GM23338 (cell line): ENCODE measurements around the gene MARCHF5. TPM values are rescaled to one million over a fixed set of nuclear protein-coding genes. Genes with fewer than 3 reads are reported as not detected.
A peak's percentile ranks its signal among the peaks of the same experiment; 100 is the strongest.

ENCODE experiments used
- ATAC-seq: fragments of 200-7000 bp; cut with Tn5 transposase; 3 replicates; pipeline ENCODE4 v1.9.1; 2020
- DNase-seq: peaks from one replicate; pipeline ENCODE4 v3.0.0-alpha.2; 2015; ENCODE audit warnings: low spot score
- H2AFZ ChIP-seq: fragments of 200-600 bp; sonication (generic); 2 replicates; pipeline ENCODE4 v1.8.0; 2016; ENCODE audit warnings: antibody characterized with exemption, mild to moderate bottlenecking, moderate library complexity
- H3F3A ChIP-seq: fragments of 200-600 bp; sonication (generic); replicated peaks from 2 replicates; pipeline ENCODE4 v1.8.0; 2017; ENCODE audit warnings: antibody characterized with exemption, mixed run types, low read depth
- H3K27ac ChIP-seq: fragments of 200-600 bp; sonication (generic); 2 replicates; pipeline ENCODE4 v1.6.1; 2016; ENCODE audit warnings: low read depth
- H3K27me3 ChIP-seq: fragments of 200-600 bp; sonication (generic); 2 replicates; pipeline ENCODE4 v1.8.0; 2016; ENCODE audit warnings: mild to moderate bottlenecking, mixed run types, moderate library complexity; ENCODE audit not compliant: insufficient read depth
- H3K36me3 ChIP-seq: fragments of 200-600 bp; sonication (generic); 2 replicates; pipeline ENCODE4 v1.8.0; 2016; ENCODE audit warnings: mild to moderate bottlenecking; ENCODE audit not compliant: insufficient read depth
- H3K4me1 ChIP-seq: fragments of 200-600 bp; sonication (generic); 2 replicates; pipeline ENCODE4 v1.8.0; 2016; ENCODE audit warnings: mild to moderate bottlenecking, moderate library complexity; ENCODE audit not compliant: insufficient read depth
- H3K4me2 ChIP-seq: fragments of 200-600 bp; sonication (generic); 2 replicates; pipeline ENCODE4 v1.7.1; 2017; ENCODE audit warnings: mixed run types
- H3K4me3 ChIP-seq: fragments of 200-600 bp; sonication (generic); 2 replicates; pipeline ENCODE4 v1.6.1; 2016; ENCODE audit warnings: mixed run types
- H3K79me2 ChIP-seq: fragments of 200-600 bp; sonication (generic); replicated peaks from 2 replicates; pipeline ENCODE4 v1.8.0; 2017; ENCODE audit warnings: mild to moderate bottlenecking; ENCODE audit not compliant: insufficient read depth
- H3K9me2 ChIP-seq: fragments of 200-600 bp; sonication (generic); 2 replicates; pipeline ENCODE4 v1.8.0; 2017; ENCODE audit not compliant: insufficient read depth
- H4K20me1 ChIP-seq: fragments of 200-600 bp; sonication (generic); replicated peaks from 2 replicates; pipeline ENCODE4 v1.8.0; 2017; ENCODE audit warnings: mild to moderate bottlenecking; ENCODE audit not compliant: insufficient read depth
- H3K27ac Mint-ChIP-seq: 2 replicates; pipeline ENCODE4 v1.8.0; 2020; ENCODE audit warnings: inconsistent platforms, mild to moderate bottlenecking, moderate library complexity, mixed read lengths
- H3K27me3 Mint-ChIP-seq: 3 replicates; pipeline ENCODE4 v1.8.0; 2022; ENCODE audit warnings: low read depth, mild to moderate bottlenecking, moderate library complexity, mixed read lengths, inconsistent platforms; ENCODE audit not compliant: insufficient read depth, poor library complexity
- H3K36me3 Mint-ChIP-seq: 3 replicates; pipeline ENCODE4 v1.8.0; 2021; ENCODE audit warnings: low read depth, mild to moderate bottlenecking, inconsistent platforms, moderate library complexity, mixed read lengths
- H3K4me1 Mint-ChIP-seq: 3 replicates; pipeline ENCODE4 v1.8.0; 2020; ENCODE audit warnings: mild to moderate bottlenecking, inconsistent platforms, mixed read lengths
- H3K4me3 Mint-ChIP-seq: 3 replicates; pipeline ENCODE4 v1.8.0; 2021; ENCODE audit warnings: moderate library complexity, mild to moderate bottlenecking, inconsistent platforms, mixed read lengths
- H3K9me3 Mint-ChIP-seq: 3 replicates; pipeline ENCODE4 v1.8.0; 2020; ENCODE audit warnings: moderate library complexity, mild to moderate bottlenecking, inconsistent platforms, mixed read lengths
- CREB1 ChIP-seq: fragments of 250-450 bp; sonication (Bioruptor Pico); IDR thresholded peaks from 2 replicates; pipeline ENCODE4 v1.5.0; 2020; ENCODE audit warnings: low read depth, mild to moderate bottlenecking, moderate library complexity
- CTCF ChIP-seq, 2 experiments: fragments of 200-600 bp in 1 of 2; sonication (generic) in 1 of 2; conservative IDR thresholded peaks; 2 replicates each; pipeline versions ENCODE4 v1.5.1 to v1.6.1; 2016 to 2017; ENCODE audit warnings: antibody characterized with exemption in 2 of 2, low read depth in 2 of 2, mild to moderate bottlenecking in 2 of 2, moderate library complexity in 1 of 2
- EZH2 ChIP-seq: fragments of 200-600 bp; sonication (generic); IDR thresholded peaks from one replicate; pipeline ENCODE4 v1.8.0; 2017; ENCODE audit warnings: antibody characterized with exemption, mild to moderate bottlenecking, low read depth; ENCODE audit not compliant: unreplicated experiment
- EZH2phosphoT487 ChIP-seq: fragments of 200-600 bp; sonication (generic); IDR thresholded peaks from one replicate; pipeline ENCODE4 v1.8.1; 2018; ENCODE audit warnings: antibody characterized with exemption; ENCODE audit not compliant: unreplicated experiment
- JUNB ChIP-seq: IDR thresholded peaks from one replicate; pipeline ENCODE4 v1.6.1; 2016; ENCODE audit warnings: antibody characterized with exemption; ENCODE audit not compliant: unreplicated experiment
- NANOG ChIP-seq: IDR thresholded peaks from 2 replicates; pipeline ENCODE4 v1.6.1; 2016; ENCODE audit warnings: antibody characterized with exemption, borderline replicate concordance
- POLR2AphosphoS5 ChIP-seq: IDR thresholded peaks from 2 replicates; pipeline ENCODE4 v1.6.1; 2016; ENCODE audit warnings: antibody characterized with exemption, low read depth
- STAT1 ChIP-seq: IDR thresholded peaks from one replicate; pipeline ENCODE4 v1.6.1; 2016; ENCODE audit warnings: antibody characterized with exemption; ENCODE audit not compliant: unreplicated experiment
- ZNF114 ChIP-seq: fragments of 250-450 bp; sonication (Bioruptor Pico); IDR thresholded peaks from 2 replicates; pipeline ENCODE4 v1.5.0; 2020; ENCODE audit warnings: mild to moderate bottlenecking, moderate library complexity
- ZNF331 ChIP-seq: fragments of 250-450 bp; sonication (Bioruptor Pico); IDR thresholded peaks from 2 replicates; pipeline ENCODE4 v1.5.0; 2020; ENCODE audit warnings: low read depth, mild to moderate bottlenecking, moderate library complexity
- ZNF462 ChIP-seq: fragments of 250-450 bp; sonication (Bioruptor Pico); IDR thresholded peaks from 2 replicates; pipeline ENCODE4 v1.5.0; 2020; ENCODE audit warnings: mild to moderate bottlenecking, moderate library complexity
- polyA plus RNA-seq: library from polyadenylated mRNA; unstranded; fragments of >200 nt; fragmentation: Nextera tagmentation; extraction: Ambion mirVana; gene quantifications from 2 replicates; pipeline ENCODE4 v1.2.1, GENCODE V29; 2016
- total RNA-seq: library from RNA; depleted of rRNA; stranded (reverse); fragments of >200 nt; shearing (Covaris generic); gene quantifications from 2 replicates; pipeline ENCODE4 v1.2.3, GENCODE V29; 2014
- TF ChIP-seq, protein P1 (sequence below): IDR thresholded peaks from one replicate; pipeline ENCODE4 v1.6.1; 2018; ENCODE audit warnings: antibody characterized with exemption; ENCODE audit not compliant: unreplicated experiment
- TF ChIP-seq, protein P2 (sequence below): IDR thresholded peaks from 2 replicates; pipeline ENCODE4 v1.6.1; 2016; ENCODE audit warnings: antibody characterized with exemption

MARCHF5 gene
- total and polyA plus RNA-seq, 2 experiments from 2014 or later = 12.9 to 14.2 TPM

GRCh38 chr10:92290076-92290836 lies 711 bp upstream of the MARCHF5 start:
- Histone ChIP-seq H2AFZ (peak overlapping the region; percentile 99), H3K79me2 (peaks cover 42% of the 10 kb centered on the region), H3K36me3 (peaks cover 3% of the 10 kb centered on the region; the same call in 1 of the 2 replicates), H3K4me3 (peak overlapping the region; percentile 98), H3K4me2 (peak overlapping the region; percentile 93), H3K4me1 (peaks cover 12% of the 10 kb centered on the region; the same call in 1 of the 2 replicates), H3K9me2 (no peaks in the 10 kb centered on the region), H3K27ac (peak overlapping the region; percentile 92), H3K27me3 (no peaks in the 10 kb centered on the region), H4K20me1 (peaks cover 22% of the 10 kb centered on the region), H3F3A (no peaks in the 10 kb centered on the region)
- peaks cover 9% of the 10 kb centered on the region for H3K36me3 Mint-ChIP-seq
- H3K9me3 Mint-ChIP-seq = no peaks in the 10 kb centered on the region
- peaks cover 18% of the 10 kb centered on the region for H3K4me1 Mint-ChIP-seq
- peak overlapping the region; percentile 97 for H3K4me3 Mint-ChIP-seq
- peaks cover 3% of the 10 kb centered on the region for H3K27me3 Mint-ChIP-seq
- TF ChIP-seq, protein P1, sequence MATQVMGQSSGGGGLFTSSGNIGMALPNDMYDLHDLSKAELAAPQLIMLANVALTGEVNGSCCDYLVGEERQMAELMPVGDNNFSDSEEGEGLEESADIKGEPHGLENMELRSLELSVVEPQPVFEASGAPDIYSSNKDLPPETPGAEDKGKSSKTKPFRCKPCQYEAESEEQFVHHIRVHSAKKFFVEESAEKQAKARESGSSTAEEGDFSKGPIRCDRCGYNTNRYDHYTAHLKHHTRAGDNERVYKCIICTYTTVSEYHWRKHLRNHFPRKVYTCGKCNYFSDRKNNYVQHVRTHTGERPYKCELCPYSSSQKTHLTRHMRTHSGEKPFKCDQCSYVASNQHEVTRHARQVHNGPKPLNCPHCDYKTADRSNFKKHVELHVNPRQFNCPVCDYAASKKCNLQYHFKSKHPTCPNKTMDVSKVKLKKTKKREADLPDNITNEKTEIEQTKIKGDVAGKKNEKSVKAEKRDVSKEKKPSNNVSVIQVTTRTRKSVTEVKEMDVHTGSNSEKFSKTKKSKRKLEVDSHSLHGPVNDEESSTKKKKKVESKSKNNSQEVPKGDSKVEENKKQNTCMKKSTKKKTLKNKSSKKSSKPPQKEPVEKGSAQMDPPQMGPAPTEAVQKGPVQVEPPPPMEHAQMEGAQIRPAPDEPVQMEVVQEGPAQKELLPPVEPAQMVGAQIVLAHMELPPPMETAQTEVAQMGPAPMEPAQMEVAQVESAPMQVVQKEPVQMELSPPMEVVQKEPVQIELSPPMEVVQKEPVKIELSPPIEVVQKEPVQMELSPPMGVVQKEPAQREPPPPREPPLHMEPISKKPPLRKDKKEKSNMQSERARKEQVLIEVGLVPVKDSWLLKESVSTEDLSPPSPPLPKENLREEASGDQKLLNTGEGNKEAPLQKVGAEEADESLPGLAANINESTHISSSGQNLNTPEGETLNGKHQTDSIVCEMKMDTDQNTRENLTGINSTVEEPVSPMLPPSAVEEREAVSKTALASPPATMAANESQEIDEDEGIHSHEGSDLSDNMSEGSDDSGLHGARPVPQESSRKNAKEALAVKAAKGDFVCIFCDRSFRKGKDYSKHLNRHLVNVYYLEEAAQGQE = no peak
- TF ChIP-seq CREB1 (CRISPR knock-in tag) (no peak), EZH2phosphoT487 (no peak), EZH2 (no peak), ZNF114 (CRISPR knock-in tag) (no peak), POLR2AphosphoS5 (no peak), ZNF462 (CRISPR knock-in tag) (no peak), STAT1 (no peak), JUNB (no peak), CTCF (conservative IDR thresholded peaks at IDR 0.05; ENCODE audit: low read depth in 2 of 2) (no peak), NANOG (no peak), ZNF331 (CRISPR knock-in tag) (no peak)
- TF ChIP-seq, protein P2, sequence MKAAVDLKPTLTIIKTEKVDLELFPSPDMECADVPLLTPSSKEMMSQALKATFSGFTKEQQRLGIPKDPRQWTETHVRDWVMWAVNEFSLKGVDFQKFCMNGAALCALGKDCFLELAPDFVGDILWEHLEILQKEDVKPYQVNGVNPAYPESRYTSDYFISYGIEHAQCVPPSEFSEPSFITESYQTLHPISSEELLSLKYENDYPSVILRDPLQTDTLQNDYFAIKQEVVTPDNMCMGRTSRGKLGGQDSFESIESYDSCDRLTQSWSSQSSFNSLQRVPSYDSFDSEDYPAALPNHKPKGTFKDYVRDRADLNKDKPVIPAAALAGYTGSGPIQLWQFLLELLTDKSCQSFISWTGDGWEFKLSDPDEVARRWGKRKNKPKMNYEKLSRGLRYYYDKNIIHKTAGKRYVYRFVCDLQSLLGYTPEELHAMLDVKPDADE = no peak
- DNase-seq (peak; percentile 51), ATAC-seq (peak; percentile 10)
- H3K27ac Mint-ChIP-seq = no peak overlapping the region
